ENCODE data around the gene CHEK2. TPM values are rescaled to one million over a fixed set of nuclear protein-coding genes. Genes with fewer than 3 reads are reported as not detected.

The CHEK2 gene
- total and polyA plus RNA-seq, 10 of the 15 experiments (the other 5 are each of a cell fraction or from before 2014, with no cell fraction given), result 15.7 to 59.7 (median 22.7) TPM

- peaks cover 0 to 2% of the 10 kb centered on the region in 2 experiments; a peak in 2 of 4 replicates for H3K27me3 ChIP-seq (replicated peaks in 1 of 2; ENCODE audit: control insufficient read depth in 2 of 2, insufficient read depth in 2 of 2, low read length in 1 of 2)
These were observed 83.2 kb downstream of the CHEK2 start for GRCh38 chr22:28658448-28658847.

More at GRCh38 chr22:28658448-28658847, 83.2 kb downstream of the CHEK2 start:
- 2% methylated on average over 3 of the region's 3 CpGs for WGBS (ENCODE audit: insufficient coverage, insufficient replicate concordance, low lambda C conversion rate, missing lambda C conversion rate)
- no peaks in the 10 kb centered on the region for H3K4me1 ChIP-seq (ENCODE audit: control insufficient read depth, insufficient read depth, low read length)
- DNase-seq (ENCODE audit: low read depth, low spot score) (no peak), FAIRE-seq (no peak), ATAC-seq (no peak)
- TF ChIP-seq TCF12 (IDR thresholded peaks at IDR 0.05; ENCODE audit: low read depth, low read length) (no peak), BACH1 (IDR thresholded peaks at IDR 0.05; ENCODE audit: borderline replicate concordance) (no peak), LARP7 (IDR thresholded peaks at IDR 0.05) (no peak), TCF3 (IDR thresholded peaks at IDR 0.05; ENCODE audit: borderline replicate concordance, insufficient read depth, low read depth, low read length) (no peak), ZNF592 (IDR thresholded peaks at IDR 0.05) (no peak), POLR2AphosphoS5 (IDR thresholded peaks at IDR 0.05; ENCODE audit: low read length) (no peak), ZBTB40 (IDR thresholded peaks at IDR 0.05; ENCODE audit: borderline replicate concordance) (no peak), KLF5 (IDR thresholded peaks at IDR 0.05; ENCODE audit: partially characterized antibody) (no peak), MTA3 (IDR thresholded peaks at IDR 0.05; ENCODE audit: borderline replicate concordance, low read length) (no peak), REST (IDR thresholded peaks at IDR 0.05; ENCODE audit: low read depth, low read length) (no peak)
- no peaks in the 10 kb centered on the region for H3K79me2 ChIP-seq (ENCODE audit: control insufficient read depth, insufficient read depth, low read length)
- no peak overlapping the region for H2AFZ ChIP-seq (ENCODE audit: control insufficient read depth, low read depth, low read length)
- POLR2A ChIA-PET, result interaction anchor here (0.6 kb wide), 1 partner anchor 510 kb away, joined by 4 read pairs; no protein-coding TSS in a partner anchor
- H3K9me3 ChIP-seq (replicated peaks; ENCODE audit: control insufficient read depth, insufficient read depth, low read length), result no peaks in the 10 kb centered on the region
- H4K20me1 ChIP-seq (ENCODE audit: control insufficient read depth, insufficient read depth), result no peaks in the 10 kb centered on the region
- H3K27ac ChIP-seq (ENCODE audit: control insufficient read depth, insufficient read depth), result no peak overlapping the region
- RAD21 ChIA-PET (ENCODE audit: unreplicated experiment), result no interaction called here
- intact Hi-C loops (cut with micrococcal nuclease; ENCODE audit: unreplicated experiment), result no loop called here
- H3K4me3 ChIP-seq, result no peak overlapping the region
- no TSS peak for BruUV-seq (replicated peaks)
- SMC1A ChIA-PET (ENCODE audit: uncharacterized antibody, unreplicated experiment), result no interaction called here
- H3K4me2 ChIP-seq (ENCODE audit: control insufficient read depth, insufficient read depth), result no peak overlapping the region
- H3K36me3 ChIP-seq (ENCODE audit: control insufficient read depth in 2 of 2, insufficient read depth in 2 of 2, low read length in 1 of 2), result no peaks in the 10 kb centered on the region
- in situ Hi-C loops (cut with MboI), result no loop called here
- CTCF ChIA-PET, result no interaction called here
- no peak overlapping the region for H3K9ac ChIP-seq (ENCODE audit: control insufficient read depth, insufficient read depth, low read length)

All from GM12878 (cell line).